ENCODE measurements around the gene HS2ST1.

DNA sequence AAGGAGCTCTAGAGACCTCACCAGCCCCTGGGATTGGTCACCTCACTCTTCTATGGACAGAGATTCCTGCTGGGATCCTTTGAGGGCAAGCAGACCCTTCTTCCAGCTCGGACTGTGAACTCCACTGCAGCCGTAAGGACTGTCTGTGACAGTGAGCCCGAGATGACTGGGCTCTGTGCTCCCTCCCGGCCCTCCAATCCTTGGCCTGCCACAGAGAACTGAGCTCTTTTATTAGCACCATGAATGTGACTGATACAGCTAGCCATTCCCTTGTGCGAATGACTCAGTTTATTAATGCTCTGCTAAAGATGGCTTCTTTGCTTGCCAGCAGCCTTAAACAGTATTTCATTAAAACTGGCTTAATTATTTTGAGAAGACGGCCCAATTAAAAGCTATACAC lies 219.6 kb downstream of the HS2ST1 start:
- TF ChIP-seq, protein P1, sequence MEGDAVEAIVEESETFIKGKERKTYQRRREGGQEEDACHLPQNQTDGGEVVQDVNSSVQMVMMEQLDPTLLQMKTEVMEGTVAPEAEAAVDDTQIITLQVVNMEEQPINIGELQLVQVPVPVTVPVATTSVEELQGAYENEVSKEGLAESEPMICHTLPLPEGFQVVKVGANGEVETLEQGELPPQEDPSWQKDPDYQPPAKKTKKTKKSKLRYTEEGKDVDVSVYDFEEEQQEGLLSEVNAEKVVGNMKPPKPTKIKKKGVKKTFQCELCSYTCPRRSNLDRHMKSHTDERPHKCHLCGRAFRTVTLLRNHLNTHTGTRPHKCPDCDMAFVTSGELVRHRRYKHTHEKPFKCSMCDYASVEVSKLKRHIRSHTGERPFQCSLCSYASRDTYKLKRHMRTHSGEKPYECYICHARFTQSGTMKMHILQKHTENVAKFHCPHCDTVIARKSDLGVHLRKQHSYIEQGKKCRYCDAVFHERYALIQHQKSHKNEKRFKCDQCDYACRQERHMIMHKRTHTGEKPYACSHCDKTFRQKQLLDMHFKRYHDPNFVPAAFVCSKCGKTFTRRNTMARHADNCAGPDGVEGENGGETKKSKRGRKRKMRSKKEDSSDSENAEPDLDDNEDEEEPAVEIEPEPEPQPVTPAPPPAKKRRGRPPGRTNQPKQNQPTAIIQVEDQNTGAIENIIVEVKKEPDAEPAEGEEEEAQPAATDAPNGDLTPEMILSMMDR (IDR thresholded peaks at IDR 0.05) = no peak
- TF ChIP-seq POLR2A (IDR thresholded peaks at IDR 0.05) = no peak
